Sigmoid colon (tissue), 4 donors: ENCODE results near the gene ILKAP.

Experiments used
- POLR2AphosphoS5 ChIP-seq, 4 donors: sonication (generic); formaldehyde crosslinking; IDR thresholded peaks; one replicate each; pipeline ENCODE4 v1.6.1; 2017; ENCODE audit warnings: antibody characterized with exemption in 4 of 4
- TF ChIP-seq, protein P1 (sequence below), 4 experiments: fragments of 450-650 bp in 3 of 4; fragments of 200-600 bp in 1 of 4; IDR thresholded peaks; one replicate each; pipeline ENCODE4 v1.5.1; 2016 to 2019; ENCODE audit warnings: antibody characterized with exemption in 4 of 4, mild to moderate bottlenecking in 3 of 4, moderate library complexity in 2 of 4

DNA sequence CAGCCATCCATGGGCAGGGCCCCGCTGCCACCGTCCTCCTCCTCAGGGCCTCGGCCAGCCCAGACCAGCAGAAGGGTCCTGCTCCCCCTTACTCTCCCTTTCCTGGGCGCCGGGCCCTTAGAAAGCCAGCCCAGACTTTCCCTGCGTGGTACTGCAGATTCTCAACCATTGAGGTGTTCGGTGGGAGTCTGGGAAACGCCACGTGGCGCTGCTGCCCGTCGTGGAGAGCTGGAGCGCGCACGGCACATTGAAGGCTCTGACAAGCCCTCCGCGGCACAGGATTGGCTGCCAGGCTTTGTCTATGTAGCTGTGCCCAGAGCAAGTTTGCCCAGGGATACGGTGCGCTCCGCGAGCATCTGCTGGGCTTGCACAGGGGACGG is 75.4 kb downstream of the ILKAP start:
- TF ChIP-seq, protein P1, sequence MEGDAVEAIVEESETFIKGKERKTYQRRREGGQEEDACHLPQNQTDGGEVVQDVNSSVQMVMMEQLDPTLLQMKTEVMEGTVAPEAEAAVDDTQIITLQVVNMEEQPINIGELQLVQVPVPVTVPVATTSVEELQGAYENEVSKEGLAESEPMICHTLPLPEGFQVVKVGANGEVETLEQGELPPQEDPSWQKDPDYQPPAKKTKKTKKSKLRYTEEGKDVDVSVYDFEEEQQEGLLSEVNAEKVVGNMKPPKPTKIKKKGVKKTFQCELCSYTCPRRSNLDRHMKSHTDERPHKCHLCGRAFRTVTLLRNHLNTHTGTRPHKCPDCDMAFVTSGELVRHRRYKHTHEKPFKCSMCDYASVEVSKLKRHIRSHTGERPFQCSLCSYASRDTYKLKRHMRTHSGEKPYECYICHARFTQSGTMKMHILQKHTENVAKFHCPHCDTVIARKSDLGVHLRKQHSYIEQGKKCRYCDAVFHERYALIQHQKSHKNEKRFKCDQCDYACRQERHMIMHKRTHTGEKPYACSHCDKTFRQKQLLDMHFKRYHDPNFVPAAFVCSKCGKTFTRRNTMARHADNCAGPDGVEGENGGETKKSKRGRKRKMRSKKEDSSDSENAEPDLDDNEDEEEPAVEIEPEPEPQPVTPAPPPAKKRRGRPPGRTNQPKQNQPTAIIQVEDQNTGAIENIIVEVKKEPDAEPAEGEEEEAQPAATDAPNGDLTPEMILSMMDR (IDR thresholded peaks at IDR 0.05): no peak
- no peak for TF ChIP-seq POLR2AphosphoS5 (IDR thresholded peaks at IDR 0.05)
